ENCODE data around the gene GUSB. TPM values are rescaled to one million over a fixed set of nuclear protein-coding genes. Genes with fewer than 3 reads are reported as not detected.

The GUSB gene
- total RNA-seq, 1 experiment from 2014 or later, result 40.1 TPM

GRCh38 chr7:65927489-65928448, 54.2 kb downstream of the GUSB start:
- Histone ChIP-seq H3K27ac (no peak overlapping the region), H3K36me3 (peaks cover 3% of the 10 kb centered on the region; the same call in 1 of the 2 replicates), H3K9me3 (replicated peaks) (no peaks in the 10 kb centered on the region), H3K4me1 (no peaks in the 10 kb centered on the region), H3K4me3 (no peak overlapping the region), H3K27me3 (no peaks in the 10 kb centered on the region)
- DNase-seq, result no peak

GRCh38 chr7:65926588-65926987, 55.4 kb downstream of the GUSB start:
- DNase-seq, result no peak
- Histone ChIP-seq H3K27me3 (no peaks in the 10 kb centered on the region), H3K9me3 (replicated peaks) (no peaks in the 10 kb centered on the region), H3K4me3 (no peak overlapping the region), H3K4me1 (no peaks in the 10 kb centered on the region), H3K36me3 (peaks cover 3% of the 10 kb centered on the region; the same call in 1 of the 2 replicates), H3K27ac (no peak overlapping the region)

- Histone ChIP-seq H3K36me3 (peaks cover 3% of the 10 kb centered on the region; the same call in 1 of the 2 replicates), H3K4me3 (no peak overlapping the region), H3K27me3 (no peaks in the 10 kb centered on the region), H3K4me1 (no peaks in the 10 kb centered on the region), H3K9me3 (replicated peaks) (no peaks in the 10 kb centered on the region), H3K27ac (no peak overlapping the region)
- no peak for DNase-seq
Measured at GRCh38 chr7:65925040-65925439, 57.0 kb downstream of the GUSB start.

DNA sequence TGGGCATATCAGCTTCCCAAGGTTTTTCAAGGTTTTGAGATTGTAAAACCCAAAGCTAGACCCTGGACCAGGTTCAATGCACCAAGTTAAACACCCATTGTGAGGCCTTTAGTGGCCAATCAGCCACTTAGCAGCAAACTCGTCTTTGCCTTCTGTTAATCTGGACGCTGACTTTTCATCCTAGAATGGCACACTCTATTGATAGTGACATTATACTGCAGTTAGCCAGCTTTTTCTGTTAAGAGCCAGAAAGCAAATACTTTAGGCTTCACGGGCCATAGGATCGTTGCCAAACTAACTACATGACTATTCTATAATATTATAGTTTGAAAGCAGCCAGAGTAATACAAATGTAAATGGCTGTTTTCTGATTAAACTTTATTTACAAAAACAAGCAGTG, 57.8 kb downstream of the GUSB start:
- no peak for DNase-seq
- Histone ChIP-seq H3K9me3 (replicated peaks) (no peaks in the 10 kb centered on the region), H3K27ac (no peak overlapping the region), H3K36me3 (peaks cover 3% of the 10 kb centered on the region; the same call in 1 of the 2 replicates), H3K4me1 (no peaks in the 10 kb centered on the region), H3K4me3 (no peak overlapping the region), H3K27me3 (no peaks in the 10 kb centered on the region)

DNA sequence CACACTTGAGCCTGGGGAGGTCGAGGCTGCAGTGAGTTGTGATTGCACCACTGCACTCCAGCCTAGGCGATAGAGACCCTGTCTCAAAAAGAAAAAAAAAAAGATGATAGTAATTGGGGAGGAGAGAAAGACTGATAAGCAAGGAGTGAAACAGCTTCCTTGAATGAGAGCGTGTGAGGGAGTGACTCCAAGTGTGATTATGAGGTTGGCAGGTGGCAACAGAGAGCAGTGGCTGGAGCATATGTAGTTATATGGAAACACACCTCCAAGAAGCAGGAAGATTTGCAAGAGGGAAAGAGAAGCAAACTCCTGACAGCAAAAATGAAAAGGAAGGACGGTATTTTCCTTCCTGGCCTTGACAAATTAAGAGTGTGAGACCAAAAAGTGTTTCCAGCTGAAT, 58.7 kb downstream of the GUSB start:
- Histone ChIP-seq H3K4me3 (no peak overlapping the region), H3K27ac (no peak overlapping the region), H3K4me1 (no peaks in the 10 kb centered on the region), H3K27me3 (no peaks in the 10 kb centered on the region), H3K36me3 (peaks cover 3% of the 10 kb centered on the region; the same call in 1 of the 2 replicates), H3K9me3 (replicated peaks) (no peaks in the 10 kb centered on the region)
- DNase-seq, result no peak

DNA sequence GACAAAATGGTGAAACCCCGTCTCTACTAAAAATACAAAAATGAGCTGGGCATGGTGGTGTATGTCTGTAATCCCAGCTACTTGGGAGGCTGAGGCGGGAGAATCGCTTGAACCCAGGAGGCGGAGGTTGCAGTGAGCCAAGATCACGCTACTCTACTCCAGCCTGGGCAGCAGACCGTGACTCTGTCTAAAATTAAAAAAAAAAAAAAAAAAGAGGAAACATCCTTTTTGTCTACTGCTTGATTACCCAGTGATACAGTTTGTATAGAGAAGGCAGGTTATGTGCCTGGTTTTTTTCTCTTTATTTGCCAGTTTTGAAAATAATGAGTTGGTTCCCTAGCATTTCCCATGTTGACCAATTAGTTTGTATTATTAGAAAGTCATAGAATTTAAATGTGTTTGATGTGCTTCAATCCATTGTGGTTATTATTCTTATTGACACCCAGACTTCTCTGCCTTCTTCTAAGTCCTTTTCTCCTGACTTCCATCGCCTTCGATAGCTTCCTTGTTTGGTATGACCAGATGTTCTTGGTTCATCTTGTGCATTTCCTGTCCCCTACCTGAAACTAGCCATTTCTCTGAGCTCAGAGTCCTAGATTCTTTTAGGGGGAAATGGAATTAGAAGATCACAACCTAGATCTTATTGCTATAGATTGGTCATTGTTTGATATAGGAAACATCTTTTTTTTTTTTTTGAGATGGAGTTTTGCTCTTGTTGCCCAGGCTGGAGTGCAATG, 65.9 kb downstream of the GUSB start:
- Histone ChIP-seq H3K9me3 (replicated peaks) (no peaks in the 10 kb centered on the region), H3K36me3 (no peaks in the 10 kb centered on the region; the same call in 1 of the 2 replicates), H3K4me1 (no peaks in the 10 kb centered on the region), H3K27ac (no peak overlapping the region), H3K4me3 (no peak overlapping the region), H3K27me3 (no peaks in the 10 kb centered on the region)
- DNase-seq, result no peak

GRCh38 chr7:65912237-65912636, 69.8 kb downstream of the GUSB start:
- no peak for DNase-seq
- Histone ChIP-seq H3K27ac (no peak overlapping the region), H3K4me1 (no peaks in the 10 kb centered on the region), H3K4me3 (no peak overlapping the region), H3K36me3 (no peaks in the 10 kb centered on the region), H3K9me3 (replicated peaks) (no peaks in the 10 kb centered on the region), H3K27me3 (no peaks in the 10 kb centered on the region)

Other genes starting within 250 kb of the GUSB start
- gene VKORC1L1, start 109.1 kb downstream of the GUSB start, total RNA-seq (2014; rRNA removed; shearing (Covaris generic)), result 25.6 and 27.0 TPM in 2 replicates
- gene ASL, start 93.6 kb upstream of the GUSB start, total RNA-seq (2014; rRNA removed; shearing (Covaris generic)), result 13.7 and 15.0 TPM in 2 replicates
- gene CRCP, start 132.6 kb upstream of the GUSB start, total RNA-seq (2014; rRNA removed; shearing (Covaris generic)), result 47.3 and 57.1 TPM in 2 replicates
- gene TPST1, start 223.1 kb upstream of the GUSB start, total RNA-seq (2014; rRNA removed; shearing (Covaris generic)), result 57.3 and 62.1 TPM in 2 replicates

All from SJCRH30 (cell line).